HepG2 (cell line): Measurements from ENCODE around the gene C1orf115. TPM values are rescaled to one million over a fixed set of nuclear protein-coding genes. Genes with fewer than 3 reads are reported as not detected.

ENCODE experiments used
- CCDC6 ChIP-seq: sonication (generic); formaldehyde crosslinking; IDR thresholded peaks from 2 replicates; pipeline ENCODE4 v1.8.1; 2022; ENCODE audit warnings: mild to moderate bottlenecking, missing genetic modification reagents, moderate library complexity
- EHMT2 ChIP-seq: fragments of 200-600 bp; sonication (generic); IDR thresholded peaks from 2 replicates; pipeline ENCODE4 v1.7.0; 2017; ENCODE audit warnings: antibody characterized with exemption, low read depth, low read length, borderline replicate concordance
- HCFC1 ChIP-seq: fragments of 150-350 bp; IDR thresholded peaks from 2 replicates; pipeline ENCODE4 v1.6.1; 2014; ENCODE audit warnings: low read depth, low read length
- NFIB ChIP-seq: sonication (generic); formaldehyde crosslinking; IDR thresholded peaks from 2 replicates; pipeline ENCODE4 v1.9.0; 2021; ENCODE audit warnings: missing genetic modification reagents, mild to moderate bottlenecking, borderline replicate concordance
- SYNCRIP ChIP-seq: fragments of 200-400 bp; formaldehyde crosslinking; IDR thresholded peaks from 2 replicates; pipeline ENCODE4 v1.6.1; 2018; ENCODE audit warnings: mild to moderate bottlenecking, low read depth, low read length; ENCODE audit not compliant: insufficient read depth
- TARDBP ChIP-seq: sonication (generic); formaldehyde crosslinking; IDR thresholded peaks from 2 replicates; pipeline ENCODE4 v1.8.0; 2022; ENCODE audit warnings: mild to moderate bottlenecking, missing genetic modification reagents
- ZNF3 ChIP-seq: IDR thresholded peaks from 2 replicates; pipeline ENCODE4 v1.7.0; 2017; ENCODE audit warnings: inconsistent platforms
- polyA plus RNA-seq, 8 experiments: library from polyadenylated mRNA; depleted of rRNA in 3 of 8; stranded (reverse) in 7 of 8; unstranded in 1 of 8; fragments of >200 nt; fragmentation: Illumina TruSeq in 4 of 8; extraction: Trizol in 4 of 8; gene quantifications; 2 replicates each; pipeline versions ENCODE4 v1.2.1 to v1.2.3, GENCODE V29; 2011 to 2016; ENCODE audit warnings: low read depth in 4 of 8, missing spikeins in 1 of 8, mixed read lengths in 1 of 8; ENCODE audit not compliant: insufficient read depth in 1 of 8
- total RNA-seq, 5 experiments: library from RNA; depleted of rRNA; stranded (reverse); fragments of >200 nt; fragmentation: Illumina TruSeq; extraction: Trizol; gene quantifications; 2 replicates each; pipeline ENCODE4 v1.2.3, GENCODE V29; 2016; ENCODE audit warnings: low read depth in 1 of 5
- TF ChIP-seq, protein P1 (sequence below): sonication (generic); formaldehyde crosslinking; IDR thresholded peaks from 2 replicates; pipeline ENCODE4 v1.5.1; 2020; ENCODE audit warnings: missing genetic modification reagents, mild to moderate bottlenecking, borderline replicate concordance
- TF ChIP-seq, protein P2 (sequence below): sonication (generic); formaldehyde crosslinking; IDR thresholded peaks from 2 replicates; pipeline ENCODE4 v1.4.0; 2020; ENCODE audit warnings: missing genetic modification reagents
- TF ChIP-seq, protein P3 (sequence below): sonication (generic); formaldehyde crosslinking; IDR thresholded peaks from 2 replicates; pipeline ENCODE4 v1.5.0; 2020; ENCODE audit warnings: mild to moderate bottlenecking, missing genetic modification reagents, borderline replicate concordance
- TF ChIP-seq, protein P4 (sequence below): sonication (generic); formaldehyde crosslinking; IDR thresholded peaks from 2 replicates; pipeline ENCODE4 v1.9.0; 2021; ENCODE audit warnings: missing genetic modification reagents, borderline replicate concordance
- TF ChIP-seq, protein P5 (sequence below): sonication (generic); formaldehyde crosslinking; IDR thresholded peaks from 2 replicates; pipeline ENCODE4 v1.8.1; 2023; ENCODE audit warnings: mild to moderate bottlenecking, moderate library complexity, missing genetic modification reagents

Gene C1orf115
- total and polyA plus RNA-seq, 2 of the 13 experiments (the other 11 are each of a cell fraction or from before 2014, with no cell fraction given): 25.2 to 85.9 TPM

DNA sequence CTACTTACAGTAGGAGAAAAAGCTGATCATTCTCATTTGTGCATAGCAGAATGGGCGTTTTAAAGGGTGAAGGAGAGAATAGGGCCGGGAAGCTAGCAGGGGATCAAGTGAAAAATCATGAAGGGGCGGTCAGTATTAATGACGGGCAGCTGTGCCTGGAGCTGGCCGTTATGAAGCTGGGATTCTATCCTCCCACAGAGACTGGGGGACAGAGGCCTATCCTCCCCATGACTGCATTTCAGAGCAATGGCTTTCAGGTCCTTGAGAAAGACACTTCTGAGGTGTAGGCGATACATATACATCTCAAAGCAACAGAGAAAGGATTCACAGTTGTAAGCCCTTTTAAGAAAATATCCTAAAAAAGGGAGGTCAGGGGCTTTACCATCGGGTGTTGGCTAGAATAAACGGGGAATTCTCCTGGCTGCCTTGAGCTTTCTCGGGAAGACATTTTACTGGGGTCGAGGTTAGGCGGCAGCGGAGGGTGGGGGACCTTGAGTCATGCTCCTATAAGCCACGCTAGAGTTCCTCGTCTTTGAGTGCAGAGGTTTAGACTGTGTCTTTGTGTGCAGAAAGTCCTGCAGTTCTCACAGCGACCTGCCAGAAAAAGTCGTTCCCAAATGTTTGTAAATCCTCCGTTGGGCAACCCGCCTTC is 57.4 kb downstream of the C1orf115 start (continued):
- TF ChIP-seq, protein P1, sequence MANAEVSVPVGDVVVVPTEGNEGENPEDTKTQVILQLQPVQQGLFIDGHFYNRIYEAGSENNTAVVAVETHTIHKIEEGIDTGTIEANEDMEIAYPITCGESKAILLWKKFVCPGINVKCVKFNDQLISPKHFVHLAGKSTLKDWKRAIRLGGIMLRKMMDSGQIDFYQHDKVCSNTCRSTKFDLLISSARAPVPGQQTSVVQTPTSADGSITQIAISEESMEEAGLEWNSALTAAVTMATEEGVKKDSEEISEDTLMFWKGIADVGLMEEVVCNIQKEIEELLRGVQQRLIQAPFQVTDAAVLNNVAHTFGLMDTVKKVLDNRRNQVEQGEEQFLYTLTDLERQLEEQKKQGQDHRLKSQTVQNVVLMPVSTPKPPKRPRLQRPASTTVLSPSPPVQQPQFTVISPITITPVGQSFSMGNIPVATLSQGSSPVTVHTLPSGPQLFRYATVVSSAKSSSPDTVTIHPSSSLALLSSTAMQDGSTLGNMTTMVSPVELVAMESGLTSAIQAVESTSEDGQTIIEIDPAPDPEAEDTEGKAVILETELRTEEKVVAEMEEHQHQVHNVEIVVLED (CRISPR knock-in tag): no peak
- no peak for TF ChIP-seq SYNCRIP
- TF ChIP-seq, protein P2, sequence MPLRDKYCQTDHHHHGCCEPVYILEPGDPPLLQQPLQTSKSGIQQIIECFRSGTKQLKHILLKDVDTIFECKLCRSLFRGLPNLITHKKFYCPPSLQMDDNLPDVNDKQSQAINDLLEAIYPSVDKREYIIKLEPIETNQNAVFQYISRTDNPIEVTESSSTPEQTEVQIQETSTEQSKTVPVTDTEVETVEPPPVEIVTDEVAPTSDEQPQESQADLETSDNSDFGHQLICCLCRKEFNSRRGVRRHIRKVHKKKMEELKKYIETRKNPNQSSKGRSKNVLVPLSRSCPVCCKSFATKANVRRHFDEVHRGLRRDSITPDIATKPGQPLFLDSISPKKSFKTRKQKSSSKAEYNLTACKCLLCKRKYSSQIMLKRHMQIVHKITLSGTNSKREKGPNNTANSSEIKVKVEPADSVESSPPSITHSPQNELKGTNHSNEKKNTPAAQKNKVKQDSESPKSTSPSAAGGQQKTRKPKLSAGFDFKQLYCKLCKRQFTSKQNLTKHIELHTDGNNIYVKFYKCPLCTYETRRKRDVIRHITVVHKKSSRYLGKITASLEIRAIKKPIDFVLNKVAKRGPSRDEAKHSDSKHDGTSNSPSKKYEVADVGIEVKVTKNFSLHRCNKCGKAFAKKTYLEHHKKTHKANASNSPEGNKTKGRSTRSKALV (CRISPR knock-in tag): no peak
- TF ChIP-seq, protein P3, sequence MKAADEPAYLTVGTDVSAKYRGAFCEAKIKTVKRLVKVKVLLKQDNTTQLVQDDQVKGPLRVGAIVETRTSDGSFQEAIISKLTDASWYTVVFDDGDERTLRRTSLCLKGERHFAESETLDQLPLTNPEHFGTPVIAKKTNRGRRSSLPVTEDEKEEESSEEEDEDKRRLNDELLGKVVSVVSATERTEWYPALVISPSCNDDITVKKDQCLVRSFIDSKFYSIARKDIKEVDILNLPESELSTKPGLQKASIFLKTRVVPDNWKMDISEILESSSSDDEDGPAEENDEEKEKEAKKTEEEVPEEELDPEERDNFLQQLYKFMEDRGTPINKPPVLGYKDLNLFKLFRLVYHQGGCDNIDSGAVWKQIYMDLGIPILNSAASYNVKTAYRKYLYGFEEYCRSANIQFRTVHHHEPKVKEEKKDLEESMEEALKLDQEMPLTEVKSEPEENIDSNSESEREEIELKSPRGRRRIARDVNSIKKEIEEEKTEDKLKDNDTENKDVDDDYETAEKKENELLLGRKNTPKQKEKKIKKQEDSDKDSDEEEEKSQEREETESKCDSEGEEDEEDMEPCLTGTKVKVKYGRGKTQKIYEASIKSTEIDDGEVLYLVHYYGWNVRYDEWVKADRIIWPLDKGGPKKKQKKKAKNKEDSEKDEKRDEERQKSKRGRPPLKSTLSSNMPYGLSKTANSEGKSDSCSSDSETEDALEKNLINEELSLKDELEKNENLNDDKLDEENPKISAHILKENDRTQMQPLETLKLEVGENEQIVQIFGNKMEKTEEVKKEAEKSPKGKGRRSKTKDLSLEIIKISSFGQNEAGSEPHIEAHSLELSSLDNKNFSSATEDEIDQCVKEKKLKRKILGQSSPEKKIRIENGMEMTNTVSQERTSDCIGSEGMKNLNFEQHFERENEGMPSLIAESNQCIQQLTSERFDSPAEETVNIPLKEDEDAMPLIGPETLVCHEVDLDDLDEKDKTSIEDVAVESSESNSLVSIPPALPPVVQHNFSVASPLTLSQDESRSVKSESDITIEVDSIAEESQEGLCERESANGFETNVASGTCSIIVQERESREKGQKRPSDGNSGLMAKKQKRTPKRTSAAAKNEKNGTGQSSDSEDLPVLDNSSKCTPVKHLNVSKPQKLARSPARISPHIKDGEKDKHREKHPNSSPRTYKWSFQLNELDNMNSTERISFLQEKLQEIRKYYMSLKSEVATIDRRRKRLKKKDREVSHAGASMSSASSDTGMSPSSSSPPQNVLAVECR (CRISPR knock-in tag): no peak
- TF ChIP-seq, protein P4, sequence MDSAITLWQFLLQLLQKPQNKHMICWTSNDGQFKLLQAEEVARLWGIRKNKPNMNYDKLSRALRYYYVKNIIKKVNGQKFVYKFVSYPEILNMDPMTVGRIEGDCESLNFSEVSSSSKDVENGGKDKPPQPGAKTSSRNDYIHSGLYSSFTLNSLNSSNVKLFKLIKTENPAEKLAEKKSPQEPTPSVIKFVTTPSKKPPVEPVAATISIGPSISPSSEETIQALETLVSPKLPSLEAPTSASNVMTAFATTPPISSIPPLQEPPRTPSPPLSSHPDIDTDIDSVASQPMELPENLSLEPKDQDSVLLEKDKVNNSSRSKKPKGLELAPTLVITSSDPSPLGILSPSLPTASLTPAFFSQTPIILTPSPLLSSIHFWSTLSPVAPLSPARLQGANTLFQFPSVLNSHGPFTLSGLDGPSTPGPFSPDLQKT (CRISPR knock-in tag): no peak
- TF ChIP-seq HCFC1: no peak
- no peak for TF ChIP-seq ZNF3 (CRISPR knock-in tag)
- TF ChIP-seq CCDC6 (CRISPR knock-in tag): 0 out of 2 replicates have a peak, but pooled peaks have one; percentile 12
- TF ChIP-seq EHMT2: no peak
- TF ChIP-seq, protein P5, sequence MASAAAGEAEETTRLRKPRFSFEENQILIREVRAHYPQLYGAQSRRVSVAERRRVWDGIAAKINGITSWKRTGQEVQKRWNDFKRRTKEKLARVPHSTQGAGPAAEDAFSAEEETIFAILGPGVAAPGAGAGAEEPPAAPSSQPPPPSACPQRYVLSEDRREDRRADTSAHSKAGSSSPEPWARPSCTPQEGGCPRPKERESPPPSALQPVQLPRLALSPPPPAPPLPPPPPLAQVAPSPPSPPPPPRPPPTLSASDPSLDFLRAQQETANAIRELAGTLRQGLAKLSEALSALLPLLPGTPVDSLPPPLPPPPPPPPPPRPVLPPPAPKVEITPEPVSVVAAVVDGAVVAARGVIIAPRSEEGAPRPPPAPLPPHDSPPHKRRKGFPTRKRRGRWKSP (CRISPR knock-in tag): no peak
- TF ChIP-seq NFIB (CRISPR knock-in tag): no peak
- no peak for TF ChIP-seq TARDBP
